ENCODE data around the gene DSC1.
A peak's percentile ranks its signal among the peaks of the same experiment; 100 is the strongest.

The DSC1 gene

DNA sequence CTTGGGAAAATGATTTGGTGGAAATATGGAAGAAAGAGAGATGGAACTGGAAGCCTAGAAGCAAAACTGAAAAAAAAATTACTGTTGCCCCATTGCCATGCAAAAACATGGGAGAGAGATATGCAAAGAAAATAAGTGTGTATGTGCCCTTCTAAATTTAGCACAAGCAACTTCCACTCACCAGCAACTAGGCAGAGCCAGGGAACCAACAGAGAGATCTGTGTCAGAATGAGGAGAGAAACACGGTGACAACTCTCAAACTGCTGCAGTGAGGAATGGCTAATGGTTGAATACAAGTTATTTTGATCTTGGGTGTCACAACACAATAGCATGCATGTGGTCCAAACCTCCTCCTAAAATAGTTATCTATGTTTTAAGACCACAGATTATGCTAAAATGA lies 71.3 kb downstream of the DSC1 start:
- H3K4me3 ChIP-seq (ENCODE audit: low read length), result no peak overlapping the region
- TF ChIP-seq CTCF (IDR thresholded peaks at IDR 0.05; ENCODE audit: insufficient read depth, low read depth, low read length, missing control alignments), result no peak
- no peak for DNase-seq (ENCODE audit: low read depth)

- TF ChIP-seq CTCF (IDR thresholded peaks at IDR 0.05; ENCODE audit: insufficient read depth, low read depth, low read length, missing control alignments), result no peak
- no peak overlapping the region for H3K4me3 ChIP-seq (ENCODE audit: low read length)
- DNase-seq (ENCODE audit: low read depth), result peak; percentile 54
These were observed 74.1 kb downstream of the DSC1 start for GRCh38 chr18:31088532-31088931.

DNA sequence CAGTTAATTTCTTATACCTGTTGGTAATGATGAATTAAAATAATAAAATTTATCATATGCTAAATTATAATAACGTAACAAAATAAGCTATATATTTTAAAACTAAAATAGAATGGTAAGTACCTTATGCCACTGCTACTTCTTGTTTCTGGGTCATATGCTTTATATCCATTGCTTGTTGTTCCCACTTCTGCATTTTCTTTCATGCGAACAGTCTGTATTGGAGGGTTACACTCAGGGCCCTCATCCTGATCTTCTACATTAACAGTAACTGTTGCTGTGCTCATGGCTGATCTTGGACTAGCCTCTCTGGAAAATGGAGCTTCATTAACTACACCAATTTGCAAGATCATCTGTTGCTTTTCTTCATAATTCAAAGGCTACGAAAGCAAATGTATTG lies 82.7 kb downstream of the DSC1 start:
- no peak for TF ChIP-seq CTCF (IDR thresholded peaks at IDR 0.05; ENCODE audit: insufficient read depth, low read depth, low read length, missing control alignments)
- no peak overlapping the region for H3K4me3 ChIP-seq (ENCODE audit: low read length)
- no peak for DNase-seq (ENCODE audit: low read depth)

Measured in epithelial cell of esophagus (primary cell).